Measurements from ENCODE around the gene TMEM131. TPM values are rescaled to one million over a fixed set of nuclear protein-coding genes. Genes with fewer than 3 reads are reported as not detected.
A peak's percentile ranks its signal among the peaks of the same experiment; 100 is the strongest.

The TMEM131 gene
- total and polyA plus RNA-seq, 10 of the 15 experiments (the other 5 are each of a cell fraction or from before 2014, with no cell fraction given), result 6.0 to 48.2 (median 23.2) TPM

GRCh38 chr2:97713296-97714083, 282.3 kb downstream of the TMEM131 start, which contains the start of gene ZAP70:
Gene ZAP70, plus strand, starts transcription at chr2:97713576. Its CDS starts 10,461 bp downstream, at chr2:97724037.
- Histone ChIP-seq H3K4me1 (ENCODE audit: control insufficient read depth, insufficient read depth, low read length) (peaks cover 5% of the 10 kb centered on the region; the same call in 1 of the 2 replicates), H4K20me1 (ENCODE audit: control insufficient read depth, insufficient read depth) (no peaks in the 10 kb centered on the region), H3K9me3 (replicated peaks; ENCODE audit: control insufficient read depth, insufficient read depth, low read length) (no peaks in the 10 kb centered on the region), H3K36me3 (ENCODE audit: control insufficient read depth in 2 of 2, insufficient read depth in 2 of 2, low read length in 1 of 2) (no peaks in the 10 kb centered on the region), H3K4me2 (ENCODE audit: control insufficient read depth, insufficient read depth) (no peak within 1 kb of the TSS), H3K27me3 (replicated peaks in 1 of 2; ENCODE audit: control insufficient read depth in 2 of 2, insufficient read depth in 2 of 2, low read length in 1 of 2) (no peaks in the 10 kb centered on the region), H3K4me3 (no peak within 1 kb of the TSS), H2AFZ (ENCODE audit: control insufficient read depth, low read depth, low read length) (peak within 1 kb of the TSS; percentile 56), H3K79me2 (ENCODE audit: control insufficient read depth, insufficient read depth, low read length) (no peaks in the 10 kb centered on the region), H3K9ac (ENCODE audit: control insufficient read depth, insufficient read depth, low read length) (no peak within 1 kb of the TSS), H3K27ac (ENCODE audit: control insufficient read depth, insufficient read depth) (no peak within 1 kb of the TSS)
- no peak for TF ChIP-seq CHD2 (IDR thresholded peaks at IDR 0.05; ENCODE audit: borderline replicate concordance, low read depth, low read length)
- no peak for TF ChIP-seq ZZZ3 (IDR thresholded peaks at IDR 0.05; ENCODE audit: control insufficient read depth, insufficient read length, low read depth)
- TF ChIP-seq POLR2A (IDR thresholded peaks at IDR 0.05; ENCODE audit: low read depth, low read length), result peak; percentile 42; the same call in 1 of the 2 replicates
- no peak for TF ChIP-seq DPF2 (IDR thresholded peaks at IDR 0.05)
- WGBS (ENCODE audit: insufficient coverage, insufficient replicate concordance, low lambda C conversion rate, missing lambda C conversion rate), result 50% methylated on average over 21 of the region's 21 CpGs
- no TSS peak for BruUV-seq (replicated peaks)
- no peak for FAIRE-seq
- intact Hi-C loops (cut with micrococcal nuclease; ENCODE audit: unreplicated experiment) (no loop called here), in situ Hi-C loops (cut with MboI) (no loop called here)
- no peak for ATAC-seq
- RAD21 ChIA-PET (ENCODE audit: unreplicated experiment), result no interaction called here
- CTCF ChIA-PET, result interaction anchor here (0.7 to 1.0 kb wide), 3 partner anchors 12 to 555 kb away, joined by 3 read pairs; no protein-coding TSS in a partner anchor
- no peak for DNase-seq (ENCODE audit: low read depth, low spot score)
- POLR2A ChIA-PET, result no interaction called here
- SMC1A ChIA-PET (ENCODE audit: uncharacterized antibody, unreplicated experiment), result no interaction called here

GRCh38 chr2:97712693-97713295, 283.0 kb downstream of the TMEM131 start:
- no peak for FAIRE-seq
- Histone ChIP-seq H2AFZ (ENCODE audit: control insufficient read depth, low read depth, low read length) (peak overlapping the region; percentile 56; the same call in 1 of the 2 replicates), H3K4me2 (ENCODE audit: control insufficient read depth, insufficient read depth) (no peak overlapping the region), H3K9ac (ENCODE audit: control insufficient read depth, insufficient read depth, low read length) (no peak overlapping the region), H4K20me1 (ENCODE audit: control insufficient read depth, insufficient read depth) (no peaks in the 10 kb centered on the region), H3K27ac (ENCODE audit: control insufficient read depth, insufficient read depth) (no peak overlapping the region), H3K79me2 (ENCODE audit: control insufficient read depth, insufficient read depth, low read length) (no peaks in the 10 kb centered on the region), H3K27me3 (replicated peaks in 1 of 2; ENCODE audit: control insufficient read depth in 2 of 2, insufficient read depth in 2 of 2, low read length in 1 of 2) (no peaks in the 10 kb centered on the region), H3K4me1 (ENCODE audit: control insufficient read depth, insufficient read depth, low read length) (0 out of 2 replicates have a peak, but pooled peaks cover 3% of the 10 kb centered on the region), H3K36me3 (ENCODE audit: control insufficient read depth in 2 of 2, insufficient read depth in 2 of 2, low read length in 1 of 2) (no peaks in the 10 kb centered on the region), H3K9me3 (replicated peaks; ENCODE audit: control insufficient read depth, insufficient read depth, low read length) (no peaks in the 10 kb centered on the region), H3K4me3 (no peak overlapping the region)
- RAD21 ChIA-PET (ENCODE audit: unreplicated experiment), result no interaction called here
- ATAC-seq, result no peak
- CTCF ChIA-PET, result interaction anchor here (0.9 to 1.1 kb wide), 4 partner anchors 11 to 476 kb away, joined by 3 to 4 read pairs (median 3); no protein-coding TSS in a partner anchor
- TF ChIP-seq NFXL1 (IDR thresholded peaks at IDR 0.05; ENCODE audit: borderline replicate concordance) (no peak), SREBF2 (IDR thresholded peaks at IDR 0.05; ENCODE audit: low read length) (no peak), NR2C1 (IDR thresholded peaks at IDR 0.05) (no peak), PRDM15 (CRISPR knock-in tag; IDR thresholded peaks at IDR 0.05) (no peak)
- no peak for DNase-seq (ENCODE audit: low read depth, low spot score)
- POLR2A ChIA-PET, result no interaction called here
- intact Hi-C loops (cut with micrococcal nuclease; ENCODE audit: unreplicated experiment) (no loop called here), in situ Hi-C loops (cut with MboI) (no loop called here)
- SMC1A ChIA-PET (ENCODE audit: uncharacterized antibody, unreplicated experiment), result no interaction called here
- WGBS (ENCODE audit: insufficient coverage, insufficient replicate concordance, low lambda C conversion rate, missing lambda C conversion rate), result 43% methylated on average over 11 of the region's 11 CpGs
- no TSS peak for BruUV-seq (replicated peaks)

Data from GM12878 (cell line).